Smooth muscle cell (in vitro differentiated cells): ENCODE results near the gene MAP2K5. TPM values are rescaled to one million over a fixed set of nuclear protein-coding genes. Genes with fewer than 3 reads are reported as not detected.

Experiments
- DNase-seq: peaks from one replicate; lab custom pipeline; 2025; ENCODE audit not compliant: unreplicated experiment; lab: John Stamatoyannopoulos, UW
- H2AFZ ChIP-seq: fragments of 200-600 bp; sonication (generic); 2 replicates; pipeline ENCODE4 v1.6.0; 2016; ENCODE audit warnings: antibody characterized with exemption, low read depth, mild to moderate bottlenecking
- H3F3A ChIP-seq: fragments of 200-600 bp; sonication (generic); 2 replicates; pipeline ENCODE4 v1.6.0; 2017; ENCODE audit warnings: antibody characterized with exemption, low read depth
- H3K27ac ChIP-seq: fragments of 200-600 bp; sonication (generic); 2 replicates; pipeline ENCODE4 v1.5.1; 2016; ENCODE audit warnings: low read depth, mild to moderate bottlenecking
- H3K27me3 ChIP-seq: fragments of 200-600 bp; sonication (generic); 2 replicates; pipeline ENCODE4 v1.6.1; 2016; ENCODE audit warnings: low read depth, mild to moderate bottlenecking
- H3K36me3 ChIP-seq: fragments of 200-600 bp; sonication (generic); 2 replicates; pipeline ENCODE4 v1.5.1; 2016; ENCODE audit warnings: low read depth
- H3K4me1 ChIP-seq: fragments of 200-600 bp; sonication (generic); 2 replicates; pipeline ENCODE4 v1.5.1; 2016; ENCODE audit warnings: low read depth
- H3K4me2 ChIP-seq: fragments of 200-600 bp; sonication (generic); 2 replicates; pipeline ENCODE4 v1.6.0; 2016; ENCODE audit warnings: mild to moderate bottlenecking
- H3K4me3 ChIP-seq: fragments of 200-600 bp; sonication (generic); 2 replicates; pipeline ENCODE4 v1.5.1; 2016; ENCODE audit warnings: mild to moderate bottlenecking
- H3K79me2 ChIP-seq: fragments of 200-600 bp; sonication (generic); 2 replicates; pipeline ENCODE4 v1.6.0; 2016; ENCODE audit warnings: low read depth, mild to moderate bottlenecking
- H3K9ac ChIP-seq: fragments of 200-600 bp; sonication (generic); 2 replicates; pipeline ENCODE4 v1.6.0; 2016; ENCODE audit warnings: low read depth
- H3K9me3 ChIP-seq: fragments of 200-600 bp; sonication (generic); replicated peaks from 2 replicates; pipeline ENCODE4 v1.5.1; 2016; ENCODE audit warnings: low read depth
- H4K20me1 ChIP-seq: fragments of 200-600 bp; sonication (generic); 2 replicates; pipeline ENCODE4 v1.6.0; 2016; ENCODE audit warnings: low read depth
- WGBS: methylation state at CpG from one replicate; pipeline ENCODE4 v1.1.7; 2016; ENCODE audit warnings: low lambda C conversion rate; 5-methylcytosine and 5-hydroxymethylcytosine counted together
- polyA plus RNA-seq: library from polyadenylated mRNA; unstranded; fragments of >200 nt; fragmentation: Nextera tagmentation; extraction: Ambion mirVana; gene quantifications from 2 replicates; pipeline ENCODE4 v1.2.1, GENCODE V29; 2016
- total RNA-seq: library from RNA; depleted of rRNA; stranded (reverse); fragments of >200 nt; gene quantifications from 2 replicates; pipeline ENCODE4 v1.2.3, GENCODE V29; 2014
- TF ChIP-seq, protein P1 (sequence below): fragments of 200-600 bp; sonication (generic); IDR thresholded peaks from 2 replicates; pipeline ENCODE4 v1.5.1; 2017; ENCODE audit warnings: borderline replicate concordance, mild to moderate bottlenecking, antibody characterized with exemption; ENCODE audit not compliant: insufficient read depth, poor library complexity, severe bottlenecking

Gene MAP2K5
- total and polyA plus RNA-seq, 2 experiments from 2014 or later = 4.4 to 7.4 TPM

DNA sequence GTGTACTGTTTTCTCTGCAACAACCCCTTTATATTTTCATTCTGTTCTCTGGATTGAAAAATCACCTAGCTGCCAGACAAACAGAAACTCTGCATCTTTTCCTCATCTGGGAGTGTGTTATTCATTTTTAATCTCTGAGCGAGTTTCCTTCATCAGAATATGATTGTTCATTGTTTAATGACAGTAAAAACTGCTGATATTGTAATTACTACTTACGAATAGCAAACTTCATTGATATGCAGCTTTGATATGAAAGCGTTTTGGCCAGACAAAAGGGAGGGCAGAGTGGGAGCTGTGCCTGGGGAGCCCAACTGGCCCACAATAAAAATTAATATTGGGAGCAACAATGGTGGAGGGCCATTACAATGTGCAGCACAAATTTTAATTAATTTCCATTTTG is 150.1 kb downstream of the MAP2K5 start:
- Histone ChIP-seq H3K79me2 (no peaks in the 10 kb centered on the region), H3K4me3 (no peak overlapping the region), H3K27me3 (no peaks in the 10 kb centered on the region), H3F3A (no peaks in the 10 kb centered on the region), H3K9me3 (no peaks in the 10 kb centered on the region), H3K27ac (no peak overlapping the region), H3K4me2 (no peak overlapping the region), H3K4me1 (peaks cover 6% of the 10 kb centered on the region), H3K36me3 (no peaks in the 10 kb centered on the region), H3K9ac (no peak overlapping the region), H4K20me1 (no peaks in the 10 kb centered on the region), H2AFZ (no peak overlapping the region)
- TF ChIP-seq, protein P1, sequence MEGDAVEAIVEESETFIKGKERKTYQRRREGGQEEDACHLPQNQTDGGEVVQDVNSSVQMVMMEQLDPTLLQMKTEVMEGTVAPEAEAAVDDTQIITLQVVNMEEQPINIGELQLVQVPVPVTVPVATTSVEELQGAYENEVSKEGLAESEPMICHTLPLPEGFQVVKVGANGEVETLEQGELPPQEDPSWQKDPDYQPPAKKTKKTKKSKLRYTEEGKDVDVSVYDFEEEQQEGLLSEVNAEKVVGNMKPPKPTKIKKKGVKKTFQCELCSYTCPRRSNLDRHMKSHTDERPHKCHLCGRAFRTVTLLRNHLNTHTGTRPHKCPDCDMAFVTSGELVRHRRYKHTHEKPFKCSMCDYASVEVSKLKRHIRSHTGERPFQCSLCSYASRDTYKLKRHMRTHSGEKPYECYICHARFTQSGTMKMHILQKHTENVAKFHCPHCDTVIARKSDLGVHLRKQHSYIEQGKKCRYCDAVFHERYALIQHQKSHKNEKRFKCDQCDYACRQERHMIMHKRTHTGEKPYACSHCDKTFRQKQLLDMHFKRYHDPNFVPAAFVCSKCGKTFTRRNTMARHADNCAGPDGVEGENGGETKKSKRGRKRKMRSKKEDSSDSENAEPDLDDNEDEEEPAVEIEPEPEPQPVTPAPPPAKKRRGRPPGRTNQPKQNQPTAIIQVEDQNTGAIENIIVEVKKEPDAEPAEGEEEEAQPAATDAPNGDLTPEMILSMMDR = no peak
- 88% methylated on average over 3 of the region's 3 CpGs for WGBS
- no peak for DNase-seq

DNA sequence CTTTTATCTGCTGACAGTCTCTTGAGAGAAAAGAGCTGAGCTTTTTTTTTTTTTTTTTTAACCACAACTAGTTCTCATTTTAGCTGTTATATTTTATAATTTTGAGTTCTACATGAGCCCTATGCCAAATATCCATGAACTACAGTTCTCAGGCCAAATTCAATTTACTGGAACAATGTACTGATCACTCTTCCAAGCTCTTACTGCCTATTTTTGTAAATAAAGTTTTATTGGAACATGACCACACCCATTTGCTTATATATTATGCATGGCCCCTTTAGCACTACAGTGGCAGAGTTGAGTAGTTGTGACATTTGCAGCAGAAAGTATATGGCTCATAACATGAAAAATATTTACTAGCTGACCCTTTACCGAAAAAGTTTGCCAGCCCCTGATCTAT is 153.6 kb downstream of the MAP2K5 start:
- WGBS = 100% methylated on average over 1 of the region's 1 CpG
- no peaks in the 10 kb centered on the region for H3F3A ChIP-seq
- DNase-seq = no peak
- H3K9ac ChIP-seq = no peak overlapping the region
- H3K27ac ChIP-seq = no peak overlapping the region
- H3K9me3 ChIP-seq = no peaks in the 10 kb centered on the region
- H4K20me1 ChIP-seq = no peaks in the 10 kb centered on the region
- no peak overlapping the region for H3K4me3 ChIP-seq
- H3K36me3 ChIP-seq = no peaks in the 10 kb centered on the region
- H3K79me2 ChIP-seq = no peaks in the 10 kb centered on the region
- H2AFZ ChIP-seq = no peak overlapping the region
- no peaks in the 10 kb centered on the region for H3K27me3 ChIP-seq
- TF ChIP-seq, protein P1 = no peak
- H3K4me1 ChIP-seq = peaks cover 5% of the 10 kb centered on the region
- H3K4me2 ChIP-seq = no peak overlapping the region

DNA sequence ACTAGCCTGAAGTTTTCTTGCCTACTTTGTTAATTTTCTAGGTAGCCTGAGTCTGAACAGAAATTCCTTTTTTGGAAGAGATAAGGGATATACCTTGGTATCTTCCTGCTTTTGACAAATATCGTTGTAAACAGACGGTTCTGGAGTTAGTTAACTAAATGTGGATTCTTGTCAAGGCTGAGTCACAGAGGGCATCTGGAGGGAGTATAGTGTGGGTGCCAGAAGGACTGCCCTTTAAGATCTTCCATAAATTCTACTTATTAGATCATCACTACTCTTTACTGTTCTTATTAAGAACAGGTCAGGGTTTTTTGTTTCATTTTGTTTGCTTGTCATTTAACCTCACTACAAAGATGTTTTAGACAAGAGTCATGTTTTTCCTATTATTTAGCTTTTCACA is 157.5 kb downstream of the MAP2K5 start:
- Histone ChIP-seq H3F3A (no peaks in the 10 kb centered on the region), H3K9ac (no peak overlapping the region), H3K4me2 (no peak overlapping the region), H2AFZ (no peak overlapping the region), H3K4me1 (no peaks in the 10 kb centered on the region), H3K27ac (no peak overlapping the region), H4K20me1 (no peaks in the 10 kb centered on the region), H3K79me2 (no peaks in the 10 kb centered on the region), H3K27me3 (no peaks in the 10 kb centered on the region), H3K4me3 (no peak overlapping the region), H3K36me3 (peaks cover 5% of the 10 kb centered on the region), H3K9me3 (no peaks in the 10 kb centered on the region)
- WGBS = 38% methylated on average over 2 of the region's 2 CpGs
- TF ChIP-seq, protein P1 = no peak
- no peak for DNase-seq

DNA sequence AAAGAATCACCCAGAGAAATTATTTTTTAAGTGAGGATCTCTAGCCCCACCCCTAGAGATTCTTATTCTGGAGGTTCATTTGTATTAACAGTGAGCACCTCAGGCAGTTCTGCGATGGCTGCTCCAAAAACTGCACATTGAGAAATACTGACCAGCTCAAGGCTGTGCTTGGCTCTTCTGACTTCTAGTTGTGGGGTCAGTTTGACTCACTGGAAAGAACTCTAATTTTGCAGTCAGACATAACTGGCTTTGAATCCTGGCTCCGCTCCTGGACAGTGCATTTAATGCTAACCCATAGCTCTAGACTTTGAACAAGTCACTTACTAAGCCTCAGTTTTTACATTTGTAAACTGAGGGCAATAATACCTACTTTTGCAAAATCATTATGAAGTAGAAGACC is 159.2 kb downstream of the MAP2K5 start:
- Histone ChIP-seq H3K27me3 (no peaks in the 10 kb centered on the region), H3K4me1 (no peaks in the 10 kb centered on the region), H3K9ac (no peak overlapping the region), H3K9me3 (no peaks in the 10 kb centered on the region), H4K20me1 (no peaks in the 10 kb centered on the region), H3K4me2 (no peak overlapping the region), H3K79me2 (no peaks in the 10 kb centered on the region), H3K36me3 (peaks cover 5% of the 10 kb centered on the region), H3K27ac (no peak overlapping the region), H3F3A (no peaks in the 10 kb centered on the region), H2AFZ (no peak overlapping the region), H3K4me3 (no peak overlapping the region)
- TF ChIP-seq, protein P1 = no peak
- 99% methylated on average over 2 of the region's 2 CpGs for WGBS
- no peak for DNase-seq
